Osteocyte (in vitro differentiated cells): ENCODE results near the gene SLC35C1. TPM values are rescaled to one million over a fixed set of nuclear protein-coding genes. Genes with fewer than 3 reads are reported as not detected.

Experiments
- DNase-seq: peaks from one replicate; pipeline ENCODE4 v3.0.0; 2021; ENCODE audit warnings: mixed read lengths; ENCODE audit not compliant: unreplicated experiment; ENCODE audit errors: extremely low spot score
- H3K27ac Mint-ChIP-seq: one replicate; pipeline ENCODE4 v1.8.0; 2021; ENCODE audit warnings: mild to moderate bottlenecking, mixed read lengths; ENCODE audit not compliant: unreplicated experiment
- H3K27me3 Mint-ChIP-seq: one replicate; pipeline ENCODE4 v1.8.0; 2021; ENCODE audit warnings: mixed read lengths; ENCODE audit not compliant: unreplicated experiment
- H3K36me3 Mint-ChIP-seq: one replicate; pipeline ENCODE4 v1.8.0; 2021; ENCODE audit warnings: mixed read lengths; ENCODE audit not compliant: unreplicated experiment
- H3K4me1 Mint-ChIP-seq: one replicate; pipeline ENCODE4 v1.8.0; 2021; ENCODE audit warnings: mixed read lengths; ENCODE audit not compliant: unreplicated experiment
- H3K4me3 Mint-ChIP-seq: one replicate; pipeline ENCODE4 v1.8.0; 2021; ENCODE audit warnings: mild to moderate bottlenecking, moderate library complexity, mixed read lengths; ENCODE audit not compliant: unreplicated experiment
- H3K9me3 Mint-ChIP-seq: one replicate; pipeline ENCODE4 v1.8.0; 2021; ENCODE audit warnings: mixed read lengths; ENCODE audit not compliant: unreplicated experiment
- CTCF ChIP-seq: fragments of 200-600 bp; sonication (generic); IDR thresholded peaks from 2 replicates; pipeline ENCODE4 v1.5.0; 2021; ENCODE audit warnings: antibody characterized with exemption, mild to moderate bottlenecking, moderate library complexity
- total RNA-seq: library from RNA; stranded (reverse); gene quantifications from 2 replicates; pipeline ENCODE4 v1.2.1, GENCODE V29; 2021

Gene SLC35C1
- total RNA-seq, 1 donor from 2014 or later = 17.5 TPM

DNA sequence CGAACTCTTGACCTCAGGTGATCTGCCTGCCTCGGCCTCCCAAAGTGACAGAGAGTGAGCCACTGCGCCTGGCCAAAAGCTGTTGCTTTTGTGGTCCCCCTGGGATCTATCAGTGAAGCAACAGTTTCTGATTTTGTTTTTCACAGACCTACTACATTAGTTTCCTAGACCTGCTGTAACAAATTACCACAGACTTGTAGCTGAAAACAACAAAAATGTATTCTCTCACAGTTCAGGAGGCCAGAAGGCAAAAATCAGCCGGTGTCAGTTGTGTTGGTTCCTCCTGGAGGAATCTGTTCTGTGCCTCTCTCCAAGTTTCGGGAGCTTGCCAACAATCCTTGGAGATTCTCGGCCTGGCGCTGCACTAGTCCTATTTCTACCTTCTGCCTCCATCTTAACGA is 8.5 kb upstream of the SLC35C1 start:
- H3K4me1 Mint-ChIP-seq = no peaks in the 10 kb centered on the region
- DNase-seq = no peak
- no peak for TF ChIP-seq CTCF
- no peak overlapping the region for H3K4me3 Mint-ChIP-seq
- no peaks in the 10 kb centered on the region for H3K36me3 Mint-ChIP-seq
- no peak overlapping the region for H3K27ac Mint-ChIP-seq
- peaks cover 28% of the 10 kb centered on the region for H3K27me3 Mint-ChIP-seq
- H3K9me3 Mint-ChIP-seq = no peaks in the 10 kb centered on the region

- no peaks in the 10 kb centered on the region for H3K36me3 Mint-ChIP-seq
- peak; percentile 40 for DNase-seq
- H3K27me3 Mint-ChIP-seq = peaks cover 9% of the 10 kb centered on the region
Observed at GRCh38 chr11:45798793-45799441, 6.0 kb upstream of the SLC35C1 start.

DNA sequence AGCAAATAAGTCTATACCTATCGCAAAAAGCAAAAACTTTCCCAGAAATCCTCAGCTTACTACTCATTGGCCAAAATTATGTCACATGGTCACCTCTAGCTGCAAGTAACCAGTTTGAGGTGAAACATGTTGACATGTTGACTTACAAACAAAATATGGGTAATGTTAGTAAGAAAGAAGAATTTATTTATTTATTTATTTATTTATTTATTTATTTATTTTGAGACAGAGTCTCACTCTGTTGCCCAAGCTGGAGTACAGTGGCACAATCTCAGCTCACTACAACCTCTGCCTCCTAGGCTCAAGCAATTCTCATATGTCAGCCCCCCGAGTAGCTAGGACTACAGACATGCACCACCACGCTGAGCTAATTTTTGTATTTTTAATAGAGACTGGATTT is 5.4 kb upstream of the SLC35C1 start:
- Mint-ChIP-seq H3K36me3 (no peaks in the 10 kb centered on the region), H3K4me1 (peaks cover 7% of the 10 kb centered on the region), H3K27ac (no peak overlapping the region), H3K9me3 (no peaks in the 10 kb centered on the region), H3K4me3 (no peak overlapping the region), H3K27me3 (peaks cover 4% of the 10 kb centered on the region)
- DNase-seq = peak; percentile 40
- TF ChIP-seq CTCF = no peak

More at GRCh38 chr11:45798793-45799441, 6.0 kb upstream of the SLC35C1 start:
- H3K9me3 Mint-ChIP-seq = no peaks in the 10 kb centered on the region
- H3K4me1 Mint-ChIP-seq = peaks cover 7% of the 10 kb centered on the region
- no peak for TF ChIP-seq CTCF
- no peak overlapping the region for H3K4me3 Mint-ChIP-seq
- no peak overlapping the region for H3K27ac Mint-ChIP-seq

GRCh38 chr11:45800261-45800660 is 4.7 kb upstream of the SLC35C1 start:
- TF ChIP-seq CTCF = no peak
- no peak for DNase-seq
- H3K36me3 Mint-ChIP-seq = no peaks in the 10 kb centered on the region
- peaks cover 7% of the 10 kb centered on the region for H3K4me1 Mint-ChIP-seq
- H3K9me3 Mint-ChIP-seq = no peaks in the 10 kb centered on the region
- H3K4me3 Mint-ChIP-seq = no peak overlapping the region
- peaks cover 4% of the 10 kb centered on the region for H3K27me3 Mint-ChIP-seq
- H3K27ac Mint-ChIP-seq = no peak overlapping the region

- Mint-ChIP-seq H3K9me3 (no peaks in the 10 kb centered on the region), H3K36me3 (no peaks in the 10 kb centered on the region), H3K27ac (no peak overlapping the region), H3K4me3 (no peak overlapping the region), H3K27me3 (peaks cover 4% of the 10 kb centered on the region), H3K4me1 (peaks cover 19% of the 10 kb centered on the region)
- TF ChIP-seq CTCF = no peak
- DNase-seq = peak; percentile 30
Observed at GRCh38 chr11:45801723-45802315, 3.1 kb upstream of the SLC35C1 start.
